Measurements from ENCODE around the gene TBXA2R. TPM values are rescaled to one million over a fixed set of nuclear protein-coding genes. Genes with fewer than 3 reads are reported as not detected.

TBXA2R gene
- total and polyA plus RNA-seq, 2 donors from 2014 or later, result 6.7 to 8.8 TPM

- peaks cover 0 to 20% (median 3%) of the 10 kb centered on the region in 3 donors for H3K4me1 ChIP-seq (ENCODE audit: control insufficient read depth in 2 of 3, insufficient read depth in 2 of 3, low read depth in 1 of 3, low read length in 3 of 3)
- FAIRE-seq, result no peak
- H3K27ac ChIP-seq (ENCODE audit: low read depth in 2 of 2, low read length in 2 of 2), result peak overlapping the region; percentile 72 to 77
- no peaks in the 10 kb centered on the region for H3K36me3 ChIP-seq (ENCODE audit: control insufficient read depth in 2 of 3, insufficient read depth in 3 of 3, low read length in 3 of 3)
- no peaks in the 10 kb centered on the region for H3K27me3 ChIP-seq (ENCODE audit: control insufficient read depth, insufficient read depth, low read length)
- peak overlapping the region in 2 of 3 donors; percentile 98 to 99 for H3K9ac ChIP-seq (ENCODE audit: low read length in 3 of 3)
- no peaks in the 10 kb centered on the region for H3K9me3 ChIP-seq (ENCODE audit: control insufficient read depth in 2 of 3, insufficient read depth in 1 of 3, low read length in 3 of 3)
- intact Hi-C loops (cut with DNase I), result no loop called here
- peak overlapping the region in 2 of 3 donors; percentile 97 to 99 for H3K4me3 ChIP-seq (ENCODE audit: low read length in 3 of 3)
- peak in 1 of 5 donors; percentile 41 for DNase-seq
- TF ChIP-seq CTCF (IDR thresholded peaks at IDR 0.05; ENCODE audit: borderline replicate concordance, extremely low read depth, insufficient read depth), result no peak
These were observed 50.8 kb downstream of the TBXA2R start for GRCh38 chr19:3555653-3556422.

GRCh38 chr19:3554254-3555083, 52.2 kb downstream of the TBXA2R start:
- Histone ChIP-seq H3K36me3 (ENCODE audit: control insufficient read depth in 2 of 3, insufficient read depth in 3 of 3, low read length in 3 of 3) (no peaks in the 10 kb centered on the region), H3K27ac (ENCODE audit: low read depth in 2 of 2, low read length in 2 of 2) (peak overlapping the region; percentile 68 to 70), H3K9me3 (ENCODE audit: control insufficient read depth in 2 of 3, insufficient read depth in 1 of 3, low read length in 3 of 3) (no peaks in the 10 kb centered on the region), H3K4me3 (ENCODE audit: low read length in 3 of 3) (peak overlapping the region in 2 of 3 donors; percentile 12 to 99), H3K27me3 (ENCODE audit: control insufficient read depth, insufficient read depth, low read length) (no peaks in the 10 kb centered on the region), H3K4me1 (ENCODE audit: control insufficient read depth in 2 of 3, insufficient read depth in 2 of 3, low read depth in 1 of 3, low read length in 3 of 3) (peaks cover 0 to 20% (median 3%) of the 10 kb centered on the region in 3 donors), H3K9ac (ENCODE audit: low read length in 3 of 3) (peak overlapping the region in 1 of 3 donors; percentile 71)
- TF ChIP-seq CTCF (IDR thresholded peaks at IDR 0.05; ENCODE audit: borderline replicate concordance, extremely low read depth, insufficient read depth), result no peak
- DNase-seq (peak in 3 of 5 donors; percentile 41 to 58 (median 41)), FAIRE-seq (no peak)
- intact Hi-C loops (cut with DNase I), result no loop called here

- H3K27ac ChIP-seq (ENCODE audit: low read depth in 2 of 2, low read length in 2 of 2), result no peak overlapping the region
- FAIRE-seq (no peak), DNase-seq (no peak)
- intact Hi-C loops (cut with DNase I), result no loop called here
- peaks cover 0 to 8% (median 0%) of the 10 kb centered on the region in 3 donors for H3K36me3 ChIP-seq (ENCODE audit: control insufficient read depth in 2 of 3, insufficient read depth in 3 of 3, low read length in 3 of 3)
- no peak for TF ChIP-seq CTCF (IDR thresholded peaks at IDR 0.05; ENCODE audit: borderline replicate concordance, extremely low read depth, insufficient read depth)
- H3K4me3 ChIP-seq (ENCODE audit: low read length in 3 of 3), result no peak overlapping the region
- peaks cover 0 to 22% (median 3%) of the 10 kb centered on the region in 3 donors for H3K4me1 ChIP-seq (ENCODE audit: control insufficient read depth in 2 of 3, insufficient read depth in 2 of 3, low read depth in 1 of 3, low read length in 3 of 3)
- H3K9ac ChIP-seq (ENCODE audit: low read length in 3 of 3), result no peak overlapping the region
- H3K27me3 ChIP-seq (ENCODE audit: control insufficient read depth, insufficient read depth, low read length), result no peaks in the 10 kb centered on the region
- H3K9me3 ChIP-seq (ENCODE audit: control insufficient read depth in 2 of 3, insufficient read depth in 1 of 3, low read length in 3 of 3), result no peaks in the 10 kb centered on the region
These were observed 54.9 kb downstream of the TBXA2R start for GRCh38 chr19:3551792-3552095.
